GM23338 (cell line): ENCODE data around the gene TRAK1. TPM values are rescaled to one million over a fixed set of nuclear protein-coding genes. Genes with fewer than 3 reads are reported as not detected.

Experiments
- ATAC-seq: fragments of 200-7000 bp; cut with Tn5 transposase; 3 replicates; pipeline ENCODE4 v1.9.1; 2020
- DNase-seq: peaks from one replicate; pipeline ENCODE4 v3.0.0-alpha.2; 2015; ENCODE audit warnings: low spot score
- H2AFZ ChIP-seq: fragments of 200-600 bp; sonication (generic); 2 replicates; pipeline ENCODE4 v1.8.0; 2016; ENCODE audit warnings: antibody characterized with exemption, mild to moderate bottlenecking, moderate library complexity
- H3F3A ChIP-seq: fragments of 200-600 bp; sonication (generic); replicated peaks from 2 replicates; pipeline ENCODE4 v1.8.0; 2017; ENCODE audit warnings: antibody characterized with exemption, mixed run types, low read depth
- H3K27ac ChIP-seq: fragments of 200-600 bp; sonication (generic); 2 replicates; pipeline ENCODE4 v1.6.1; 2016; ENCODE audit warnings: low read depth
- H3K27me3 ChIP-seq: fragments of 200-600 bp; sonication (generic); 2 replicates; pipeline ENCODE4 v1.8.0; 2016; ENCODE audit warnings: mild to moderate bottlenecking, mixed run types, moderate library complexity; ENCODE audit not compliant: insufficient read depth
- H3K36me3 ChIP-seq: fragments of 200-600 bp; sonication (generic); 2 replicates; pipeline ENCODE4 v1.8.0; 2016; ENCODE audit warnings: mild to moderate bottlenecking; ENCODE audit not compliant: insufficient read depth
- H3K4me1 ChIP-seq: fragments of 200-600 bp; sonication (generic); 2 replicates; pipeline ENCODE4 v1.8.0; 2016; ENCODE audit warnings: mild to moderate bottlenecking, moderate library complexity; ENCODE audit not compliant: insufficient read depth
- H3K4me2 ChIP-seq: fragments of 200-600 bp; sonication (generic); 2 replicates; pipeline ENCODE4 v1.7.1; 2017; ENCODE audit warnings: mixed run types
- H3K4me3 ChIP-seq: fragments of 200-600 bp; sonication (generic); 2 replicates; pipeline ENCODE4 v1.6.1; 2016; ENCODE audit warnings: mixed run types
- H3K79me2 ChIP-seq: fragments of 200-600 bp; sonication (generic); replicated peaks from 2 replicates; pipeline ENCODE4 v1.8.0; 2017; ENCODE audit warnings: mild to moderate bottlenecking; ENCODE audit not compliant: insufficient read depth
- H3K9me2 ChIP-seq: fragments of 200-600 bp; sonication (generic); 2 replicates; pipeline ENCODE4 v1.8.0; 2017; ENCODE audit not compliant: insufficient read depth
- H4K20me1 ChIP-seq: fragments of 200-600 bp; sonication (generic); replicated peaks from 2 replicates; pipeline ENCODE4 v1.8.0; 2017; ENCODE audit warnings: mild to moderate bottlenecking; ENCODE audit not compliant: insufficient read depth
- H3K27ac Mint-ChIP-seq: 2 replicates; pipeline ENCODE4 v1.8.0; 2020; ENCODE audit warnings: inconsistent platforms, mild to moderate bottlenecking, moderate library complexity, mixed read lengths
- H3K27me3 Mint-ChIP-seq: 3 replicates; pipeline ENCODE4 v1.8.0; 2022; ENCODE audit warnings: low read depth, mild to moderate bottlenecking, moderate library complexity, mixed read lengths, inconsistent platforms; ENCODE audit not compliant: insufficient read depth, poor library complexity
- H3K36me3 Mint-ChIP-seq: 3 replicates; pipeline ENCODE4 v1.8.0; 2021; ENCODE audit warnings: low read depth, mild to moderate bottlenecking, inconsistent platforms, moderate library complexity, mixed read lengths
- H3K4me1 Mint-ChIP-seq: 3 replicates; pipeline ENCODE4 v1.8.0; 2020; ENCODE audit warnings: mild to moderate bottlenecking, inconsistent platforms, mixed read lengths
- H3K4me3 Mint-ChIP-seq: 3 replicates; pipeline ENCODE4 v1.8.0; 2021; ENCODE audit warnings: moderate library complexity, mild to moderate bottlenecking, inconsistent platforms, mixed read lengths
- H3K9me3 Mint-ChIP-seq: 3 replicates; pipeline ENCODE4 v1.8.0; 2020; ENCODE audit warnings: moderate library complexity, mild to moderate bottlenecking, inconsistent platforms, mixed read lengths
- CREB1 ChIP-seq: fragments of 250-450 bp; sonication (Bioruptor Pico); IDR thresholded peaks from 2 replicates; pipeline ENCODE4 v1.5.0; 2020; ENCODE audit warnings: low read depth, mild to moderate bottlenecking, moderate library complexity
- ETS1 ChIP-seq: IDR thresholded peaks from 2 replicates; pipeline ENCODE4 v1.6.1; 2016; ENCODE audit warnings: antibody characterized with exemption
- EZH2 ChIP-seq: fragments of 200-600 bp; sonication (generic); IDR thresholded peaks from one replicate; pipeline ENCODE4 v1.8.0; 2017; ENCODE audit warnings: antibody characterized with exemption, mild to moderate bottlenecking, low read depth; ENCODE audit not compliant: unreplicated experiment
- EZH2phosphoT487 ChIP-seq: fragments of 200-600 bp; sonication (generic); IDR thresholded peaks from one replicate; pipeline ENCODE4 v1.8.1; 2018; ENCODE audit warnings: antibody characterized with exemption; ENCODE audit not compliant: unreplicated experiment
- JUNB ChIP-seq: IDR thresholded peaks from one replicate; pipeline ENCODE4 v1.6.1; 2016; ENCODE audit warnings: antibody characterized with exemption; ENCODE audit not compliant: unreplicated experiment
- POLR2AphosphoS5 ChIP-seq: IDR thresholded peaks from 2 replicates; pipeline ENCODE4 v1.6.1; 2016; ENCODE audit warnings: antibody characterized with exemption, low read depth
- STAT1 ChIP-seq: IDR thresholded peaks from one replicate; pipeline ENCODE4 v1.6.1; 2016; ENCODE audit warnings: antibody characterized with exemption; ENCODE audit not compliant: unreplicated experiment
- ZNF114 ChIP-seq: fragments of 250-450 bp; sonication (Bioruptor Pico); IDR thresholded peaks from 2 replicates; pipeline ENCODE4 v1.5.0; 2020; ENCODE audit warnings: mild to moderate bottlenecking, moderate library complexity
- ZNF331 ChIP-seq: fragments of 250-450 bp; sonication (Bioruptor Pico); IDR thresholded peaks from 2 replicates; pipeline ENCODE4 v1.5.0; 2020; ENCODE audit warnings: low read depth, mild to moderate bottlenecking, moderate library complexity
- polyA plus RNA-seq: library from polyadenylated mRNA; unstranded; fragments of >200 nt; fragmentation: Nextera tagmentation; extraction: Ambion mirVana; gene quantifications from 2 replicates; pipeline ENCODE4 v1.2.1, GENCODE V29; 2016
- total RNA-seq: library from RNA; depleted of rRNA; stranded (reverse); fragments of >200 nt; shearing (Covaris generic); gene quantifications from 2 replicates; pipeline ENCODE4 v1.2.3, GENCODE V29; 2014
- TF ChIP-seq, protein P1 (sequence below): IDR thresholded peaks from one replicate; pipeline ENCODE4 v1.6.1; 2018; ENCODE audit warnings: antibody characterized with exemption; ENCODE audit not compliant: unreplicated experiment
- TF ChIP-seq, protein P2 (sequence below), 2 experiments: fragments of 200-600 bp in 1 of 2; sonication (generic) in 1 of 2; conservative IDR thresholded peaks; 2 replicates each; pipeline versions ENCODE4 v1.5.1 to v1.6.1; 2016 to 2017; ENCODE audit warnings: antibody characterized with exemption in 2 of 2, low read depth in 2 of 2, mild to moderate bottlenecking in 2 of 2, moderate library complexity in 1 of 2

TRAK1 gene
- total and polyA plus RNA-seq, 2 experiments from 2014 or later = 13.4 to 47.4 TPM

DNA sequence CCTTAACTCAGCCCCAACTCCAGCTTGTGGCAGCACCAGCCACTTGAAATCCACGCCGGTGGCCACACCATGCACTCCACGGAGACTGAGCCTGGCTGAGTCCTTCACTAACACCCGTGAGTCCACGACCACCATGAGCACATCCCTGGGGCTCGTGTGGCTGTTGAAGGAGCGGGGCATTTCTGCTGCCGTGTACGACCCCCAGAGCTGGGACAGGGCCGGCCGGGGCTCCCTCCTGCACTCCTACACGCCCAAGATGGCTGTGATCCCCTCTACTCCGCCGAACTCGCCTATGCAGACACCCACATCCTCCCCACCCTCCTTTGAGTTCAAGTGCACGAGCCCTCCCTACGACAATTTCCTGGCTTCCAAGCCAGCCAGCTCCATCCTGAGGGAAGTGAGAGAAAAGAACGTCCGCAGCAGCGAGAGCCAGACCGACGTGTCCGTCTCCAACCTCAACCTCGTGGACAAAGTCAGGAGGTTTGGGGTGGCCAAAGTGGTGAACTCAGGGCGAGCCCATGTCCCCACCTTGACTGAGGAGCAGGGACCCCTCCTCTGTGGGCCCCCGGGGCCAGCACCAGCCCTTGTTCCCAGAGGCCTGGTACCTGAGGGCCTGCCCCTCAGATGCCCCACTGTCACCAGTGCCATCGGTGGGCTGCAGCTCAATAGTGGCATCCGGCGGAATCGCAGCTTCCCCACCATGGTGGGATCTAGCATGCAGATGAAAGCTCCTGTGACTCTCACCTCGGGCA is 132.0 kb downstream of the TRAK1 start:
- H3K4me3 ChIP-seq = no peak overlapping the region
- TF ChIP-seq JUNB (no peak), ZNF114 (CRISPR knock-in tag) (no peak), EZH2 (no peak), ETS1 (no peak), ZNF331 (CRISPR knock-in tag) (no peak), STAT1 (no peak), CREB1 (CRISPR knock-in tag) (no peak), EZH2phosphoT487 (no peak)
- TF ChIP-seq, protein P1, sequence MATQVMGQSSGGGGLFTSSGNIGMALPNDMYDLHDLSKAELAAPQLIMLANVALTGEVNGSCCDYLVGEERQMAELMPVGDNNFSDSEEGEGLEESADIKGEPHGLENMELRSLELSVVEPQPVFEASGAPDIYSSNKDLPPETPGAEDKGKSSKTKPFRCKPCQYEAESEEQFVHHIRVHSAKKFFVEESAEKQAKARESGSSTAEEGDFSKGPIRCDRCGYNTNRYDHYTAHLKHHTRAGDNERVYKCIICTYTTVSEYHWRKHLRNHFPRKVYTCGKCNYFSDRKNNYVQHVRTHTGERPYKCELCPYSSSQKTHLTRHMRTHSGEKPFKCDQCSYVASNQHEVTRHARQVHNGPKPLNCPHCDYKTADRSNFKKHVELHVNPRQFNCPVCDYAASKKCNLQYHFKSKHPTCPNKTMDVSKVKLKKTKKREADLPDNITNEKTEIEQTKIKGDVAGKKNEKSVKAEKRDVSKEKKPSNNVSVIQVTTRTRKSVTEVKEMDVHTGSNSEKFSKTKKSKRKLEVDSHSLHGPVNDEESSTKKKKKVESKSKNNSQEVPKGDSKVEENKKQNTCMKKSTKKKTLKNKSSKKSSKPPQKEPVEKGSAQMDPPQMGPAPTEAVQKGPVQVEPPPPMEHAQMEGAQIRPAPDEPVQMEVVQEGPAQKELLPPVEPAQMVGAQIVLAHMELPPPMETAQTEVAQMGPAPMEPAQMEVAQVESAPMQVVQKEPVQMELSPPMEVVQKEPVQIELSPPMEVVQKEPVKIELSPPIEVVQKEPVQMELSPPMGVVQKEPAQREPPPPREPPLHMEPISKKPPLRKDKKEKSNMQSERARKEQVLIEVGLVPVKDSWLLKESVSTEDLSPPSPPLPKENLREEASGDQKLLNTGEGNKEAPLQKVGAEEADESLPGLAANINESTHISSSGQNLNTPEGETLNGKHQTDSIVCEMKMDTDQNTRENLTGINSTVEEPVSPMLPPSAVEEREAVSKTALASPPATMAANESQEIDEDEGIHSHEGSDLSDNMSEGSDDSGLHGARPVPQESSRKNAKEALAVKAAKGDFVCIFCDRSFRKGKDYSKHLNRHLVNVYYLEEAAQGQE = no peak
- H3K4me3 Mint-ChIP-seq = no peak overlapping the region
- no peak for ATAC-seq
- no peaks in the 10 kb centered on the region for H3K79me2 ChIP-seq
- no peaks in the 10 kb centered on the region for H3K36me3 ChIP-seq
- H2AFZ ChIP-seq = no peak overlapping the region
- no peak overlapping the region for H3K4me2 ChIP-seq
- no peak for DNase-seq
- no peaks in the 10 kb centered on the region for H3K27me3 ChIP-seq
- H3K9me3 Mint-ChIP-seq = no peaks in the 10 kb centered on the region
- H3K36me3 Mint-ChIP-seq = peaks cover 22% of the 10 kb centered on the region
- no peak overlapping the region for H3K27ac ChIP-seq
- H3K4me1 ChIP-seq = no peaks in the 10 kb centered on the region
- H3F3A ChIP-seq = no peaks in the 10 kb centered on the region
- H4K20me1 ChIP-seq = no peaks in the 10 kb centered on the region; the same call in 1 of the 2 replicates
- no peaks in the 10 kb centered on the region for H3K4me1 Mint-ChIP-seq
- H3K27ac Mint-ChIP-seq = no peak overlapping the region
- peaks cover 2% of the 10 kb centered on the region for H3K27me3 Mint-ChIP-seq
- 0 out of 2 replicates have a peak, but pooled peaks cover 4% of the 10 kb centered on the region for H3K9me2 ChIP-seq

GRCh38 chr3:42224178-42224577 is 133.0 kb downstream of the TRAK1 start:
- Histone ChIP-seq H3K27me3 (no peaks in the 10 kb centered on the region), H4K20me1 (no peaks in the 10 kb centered on the region; the same call in 1 of the 2 replicates), H3K27ac (no peak overlapping the region), H3K79me2 (no peaks in the 10 kb centered on the region), H3K4me1 (no peaks in the 10 kb centered on the region), H2AFZ (no peak overlapping the region), H3F3A (no peaks in the 10 kb centered on the region), H3K9me2 (0 out of 2 replicates have a peak, but pooled peaks cover 4% of the 10 kb centered on the region), H3K36me3 (no peaks in the 10 kb centered on the region), H3K4me2 (no peak overlapping the region), H3K4me3 (no peak overlapping the region)
- Mint-ChIP-seq H3K4me3 (no peak overlapping the region), H3K27ac (no peak overlapping the region), H3K9me3 (no peaks in the 10 kb centered on the region), H3K36me3 (peaks cover 22% of the 10 kb centered on the region), H3K27me3 (peaks cover 2% of the 10 kb centered on the region), H3K4me1 (no peaks in the 10 kb centered on the region)
- no peak for ATAC-seq
- DNase-seq = no peak
- no peak for TF ChIP-seq EZH2phosphoT487
- TF ChIP-seq, protein P2, sequence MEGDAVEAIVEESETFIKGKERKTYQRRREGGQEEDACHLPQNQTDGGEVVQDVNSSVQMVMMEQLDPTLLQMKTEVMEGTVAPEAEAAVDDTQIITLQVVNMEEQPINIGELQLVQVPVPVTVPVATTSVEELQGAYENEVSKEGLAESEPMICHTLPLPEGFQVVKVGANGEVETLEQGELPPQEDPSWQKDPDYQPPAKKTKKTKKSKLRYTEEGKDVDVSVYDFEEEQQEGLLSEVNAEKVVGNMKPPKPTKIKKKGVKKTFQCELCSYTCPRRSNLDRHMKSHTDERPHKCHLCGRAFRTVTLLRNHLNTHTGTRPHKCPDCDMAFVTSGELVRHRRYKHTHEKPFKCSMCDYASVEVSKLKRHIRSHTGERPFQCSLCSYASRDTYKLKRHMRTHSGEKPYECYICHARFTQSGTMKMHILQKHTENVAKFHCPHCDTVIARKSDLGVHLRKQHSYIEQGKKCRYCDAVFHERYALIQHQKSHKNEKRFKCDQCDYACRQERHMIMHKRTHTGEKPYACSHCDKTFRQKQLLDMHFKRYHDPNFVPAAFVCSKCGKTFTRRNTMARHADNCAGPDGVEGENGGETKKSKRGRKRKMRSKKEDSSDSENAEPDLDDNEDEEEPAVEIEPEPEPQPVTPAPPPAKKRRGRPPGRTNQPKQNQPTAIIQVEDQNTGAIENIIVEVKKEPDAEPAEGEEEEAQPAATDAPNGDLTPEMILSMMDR (conservative IDR thresholded peaks at IDR 0.05; ENCODE audit: low read depth in 2 of 2) = no peak
- no peak for TF ChIP-seq EZH2
- TF ChIP-seq POLR2AphosphoS5 = no peak
- TF ChIP-seq, protein P1 = no peak
- TF ChIP-seq ZNF114 (CRISPR knock-in tag) = no peak
- TF ChIP-seq JUNB = no peak
- TF ChIP-seq STAT1 = no peak
- no peak for TF ChIP-seq ZNF331 (CRISPR knock-in tag)
- no peak for TF ChIP-seq CREB1 (CRISPR knock-in tag)
